ENCODE data around the gene NLGN1. TPM values are rescaled to one million over a fixed set of nuclear protein-coding genes. Genes with fewer than 3 reads are reported as not detected.

NLGN1 gene
- total RNA-seq, 1 experiment from 2014 or later, result not detected

DNA sequence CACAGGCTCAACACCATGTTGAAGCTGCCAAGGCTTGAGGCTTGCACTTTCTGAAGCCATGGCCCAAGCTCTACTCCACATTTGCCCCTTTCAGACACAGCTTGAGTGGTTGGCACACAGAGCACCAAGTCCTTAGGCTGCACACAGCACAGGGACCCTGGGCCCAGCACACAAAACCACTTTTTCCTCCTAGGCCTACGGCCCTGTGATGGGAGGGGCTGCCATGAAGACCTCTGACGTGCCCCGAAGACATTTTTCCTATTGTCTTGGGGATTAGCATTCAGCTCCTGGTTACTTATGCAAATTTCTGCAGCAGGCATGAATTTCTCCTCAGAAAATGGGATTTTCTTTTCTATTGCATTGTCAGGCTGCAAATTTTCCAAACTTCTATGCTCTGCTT lies 445.5 kb downstream of the NLGN1 start:
- ATAC-seq (no peak), DNase-seq (ENCODE audit: low read depth, low spot score) (no peak)
- no peak overlapping the region for H3K4me2 ChIP-seq (ENCODE audit: low read length)
- no peak overlapping the region for H2AFZ ChIP-seq (ENCODE audit: low read depth, low read length, poor library complexity, severe bottlenecking)
- H3K79me2 ChIP-seq (ENCODE audit: insufficient read depth, low read length), result no peaks in the 10 kb centered on the region
- BruUV-seq (replicated peaks), result no TSS peak
- intact Hi-C loops (cut with micrococcal nuclease), result no loop called here
- no peak overlapping the region for H3K9ac ChIP-seq (ENCODE audit: low read length)
- no peak overlapping the region for H3K4me3 ChIP-seq (replicated peaks in 1 of 2; ENCODE audit: low read depth in 1 of 2, low read length in 2 of 2)
- H3K27me3 ChIP-seq (ENCODE audit: insufficient read depth, low read length), result no peaks in the 10 kb centered on the region
- H3K9me3 ChIP-seq (ENCODE audit: control insufficient read depth in 1 of 2, insufficient read depth in 1 of 2, low read depth in 1 of 2, low read length in 2 of 2), result no peaks in the 10 kb centered on the region
- H3K36me3 ChIP-seq (ENCODE audit: control insufficient read depth in 1 of 2, insufficient read depth in 2 of 2, low read length in 2 of 2), result no peaks in the 10 kb centered on the region
- no peaks in the 10 kb centered on the region for H3K9me2 ChIP-seq (ENCODE audit: insufficient read depth)
- ChIA-PET RAD21 (ENCODE audit: low non-redundant PET in 1 of 2, low total read pairs in 2 of 2, uncharacterized antibody in 2 of 2, unreplicated experiment in 2 of 2) (no interaction called here), CTCF (no interaction called here), POLR2A (no interaction called here)
- H3K4me1 ChIP-seq (ENCODE audit: control insufficient read depth in 1 of 2, insufficient read depth in 2 of 2, low read length in 2 of 2), result no peaks in the 10 kb centered on the region
- TF ChIP-seq CEBPB (IDR thresholded peaks at IDR 0.05; ENCODE audit: low read depth) (no peak), MAX (IDR thresholded peaks at IDR 0.05) (no peak), FOSL1 (IDR thresholded peaks at IDR 0.05; ENCODE audit: low read depth) (no peak), TCF7L2 (IDR thresholded peaks at IDR 0.05; ENCODE audit: borderline replicate concordance, extremely low read depth, insufficient read depth, insufficient read length) (no peak), ZBTB33 (IDR thresholded peaks at IDR 0.05; ENCODE audit: extremely low read depth, insufficient replicate concordance, low read length) (no peak)
- H4K20me1 ChIP-seq (ENCODE audit: insufficient read depth), result no peaks in the 10 kb centered on the region
- H3K27ac ChIP-seq (ENCODE audit: low read depth, low read length), result no peak overlapping the region

GRCh38 chr3:173846584-173846983 lies 449.0 kb downstream of the NLGN1 start:
- no TSS peak for BruUV-seq (replicated peaks)
- intact Hi-C loops (cut with micrococcal nuclease), result no loop called here
- Histone ChIP-seq H3K36me3 (ENCODE audit: control insufficient read depth in 1 of 2, insufficient read depth in 2 of 2, low read length in 2 of 2) (no peaks in the 10 kb centered on the region), H3K27me3 (ENCODE audit: insufficient read depth, low read length) (no peaks in the 10 kb centered on the region), H2AFZ (ENCODE audit: low read depth, low read length, poor library complexity, severe bottlenecking) (no peak overlapping the region), H3K9me2 (ENCODE audit: insufficient read depth) (no peaks in the 10 kb centered on the region), H4K20me1 (ENCODE audit: insufficient read depth) (no peaks in the 10 kb centered on the region), H3K4me2 (ENCODE audit: low read length) (no peak overlapping the region), H3K9ac (ENCODE audit: low read length) (no peak overlapping the region), H3K79me2 (ENCODE audit: insufficient read depth, low read length) (no peaks in the 10 kb centered on the region), H3K27ac (ENCODE audit: low read depth, low read length) (no peak overlapping the region), H3K4me1 (ENCODE audit: control insufficient read depth in 1 of 2, insufficient read depth in 2 of 2, low read length in 2 of 2) (no peaks in the 10 kb centered on the region), H3K4me3 (replicated peaks in 1 of 2; ENCODE audit: low read depth in 1 of 2, low read length in 2 of 2) (no peak overlapping the region), H3K9me3 (ENCODE audit: control insufficient read depth in 1 of 2, insufficient read depth in 1 of 2, low read depth in 1 of 2, low read length in 2 of 2) (no peaks in the 10 kb centered on the region)
- ChIA-PET POLR2A (no interaction called here), CTCF (no interaction called here), RAD21 (ENCODE audit: low non-redundant PET in 1 of 2, low total read pairs in 2 of 2, uncharacterized antibody in 2 of 2, unreplicated experiment in 2 of 2) (no interaction called here)
- ATAC-seq (no peak), DNase-seq (ENCODE audit: low read depth, low spot score) (no peak)
- TF ChIP-seq ATF3 (IDR thresholded peaks at IDR 0.05), result no peak
- no peak for TF ChIP-seq ZFX (IDR thresholded peaks at IDR 0.05)
- no peak for TF ChIP-seq SP1 (IDR thresholded peaks at IDR 0.05; ENCODE audit: low read depth)
- no peak for TF ChIP-seq JUND (IDR thresholded peaks at IDR 0.05)
- no peak for TF ChIP-seq ELF1 (IDR thresholded peaks at IDR 0.05; ENCODE audit: borderline replicate concordance, low read depth)
- TF ChIP-seq SIN3A (IDR thresholded peaks at IDR 0.05; ENCODE audit: low read depth), result no peak
- no peak for TF ChIP-seq ZNF274 (IDR thresholded peaks at IDR 0.05; ENCODE audit: low read depth, low read length)
- TF ChIP-seq ZBTB33 (IDR thresholded peaks at IDR 0.05; ENCODE audit: extremely low read depth, insufficient replicate concordance, low read length), result no peak
- TF ChIP-seq, protein P1, sequence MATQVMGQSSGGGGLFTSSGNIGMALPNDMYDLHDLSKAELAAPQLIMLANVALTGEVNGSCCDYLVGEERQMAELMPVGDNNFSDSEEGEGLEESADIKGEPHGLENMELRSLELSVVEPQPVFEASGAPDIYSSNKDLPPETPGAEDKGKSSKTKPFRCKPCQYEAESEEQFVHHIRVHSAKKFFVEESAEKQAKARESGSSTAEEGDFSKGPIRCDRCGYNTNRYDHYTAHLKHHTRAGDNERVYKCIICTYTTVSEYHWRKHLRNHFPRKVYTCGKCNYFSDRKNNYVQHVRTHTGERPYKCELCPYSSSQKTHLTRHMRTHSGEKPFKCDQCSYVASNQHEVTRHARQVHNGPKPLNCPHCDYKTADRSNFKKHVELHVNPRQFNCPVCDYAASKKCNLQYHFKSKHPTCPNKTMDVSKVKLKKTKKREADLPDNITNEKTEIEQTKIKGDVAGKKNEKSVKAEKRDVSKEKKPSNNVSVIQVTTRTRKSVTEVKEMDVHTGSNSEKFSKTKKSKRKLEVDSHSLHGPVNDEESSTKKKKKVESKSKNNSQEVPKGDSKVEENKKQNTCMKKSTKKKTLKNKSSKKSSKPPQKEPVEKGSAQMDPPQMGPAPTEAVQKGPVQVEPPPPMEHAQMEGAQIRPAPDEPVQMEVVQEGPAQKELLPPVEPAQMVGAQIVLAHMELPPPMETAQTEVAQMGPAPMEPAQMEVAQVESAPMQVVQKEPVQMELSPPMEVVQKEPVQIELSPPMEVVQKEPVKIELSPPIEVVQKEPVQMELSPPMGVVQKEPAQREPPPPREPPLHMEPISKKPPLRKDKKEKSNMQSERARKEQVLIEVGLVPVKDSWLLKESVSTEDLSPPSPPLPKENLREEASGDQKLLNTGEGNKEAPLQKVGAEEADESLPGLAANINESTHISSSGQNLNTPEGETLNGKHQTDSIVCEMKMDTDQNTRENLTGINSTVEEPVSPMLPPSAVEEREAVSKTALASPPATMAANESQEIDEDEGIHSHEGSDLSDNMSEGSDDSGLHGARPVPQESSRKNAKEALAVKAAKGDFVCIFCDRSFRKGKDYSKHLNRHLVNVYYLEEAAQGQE (IDR thresholded peaks at IDR 0.05; ENCODE audit: low read depth), result no peak
- no peak for TF ChIP-seq FOSL1 (IDR thresholded peaks at IDR 0.05; ENCODE audit: low read depth)
- TF ChIP-seq EGR1 (IDR thresholded peaks at IDR 0.05; ENCODE audit: low read depth), result no peak
